Epithelial cell of prostate (primary cell): ENCODE data around the gene DLGAP4.
A peak's percentile ranks its signal among the peaks of the same experiment; 100 is the strongest.

Experiments used
- DNase-seq: peaks from one replicate; pipeline ENCODE4 v3.0.0-alpha.2; 2011; ENCODE audit warnings: low read depth, low spot score
- H3K27ac ChIP-seq: fragments of 450-650 bp; 2 replicates; pipeline ENCODE4 v1.5.1; 2017; ENCODE audit warnings: mild to moderate bottlenecking

Gene DLGAP4

DNA sequence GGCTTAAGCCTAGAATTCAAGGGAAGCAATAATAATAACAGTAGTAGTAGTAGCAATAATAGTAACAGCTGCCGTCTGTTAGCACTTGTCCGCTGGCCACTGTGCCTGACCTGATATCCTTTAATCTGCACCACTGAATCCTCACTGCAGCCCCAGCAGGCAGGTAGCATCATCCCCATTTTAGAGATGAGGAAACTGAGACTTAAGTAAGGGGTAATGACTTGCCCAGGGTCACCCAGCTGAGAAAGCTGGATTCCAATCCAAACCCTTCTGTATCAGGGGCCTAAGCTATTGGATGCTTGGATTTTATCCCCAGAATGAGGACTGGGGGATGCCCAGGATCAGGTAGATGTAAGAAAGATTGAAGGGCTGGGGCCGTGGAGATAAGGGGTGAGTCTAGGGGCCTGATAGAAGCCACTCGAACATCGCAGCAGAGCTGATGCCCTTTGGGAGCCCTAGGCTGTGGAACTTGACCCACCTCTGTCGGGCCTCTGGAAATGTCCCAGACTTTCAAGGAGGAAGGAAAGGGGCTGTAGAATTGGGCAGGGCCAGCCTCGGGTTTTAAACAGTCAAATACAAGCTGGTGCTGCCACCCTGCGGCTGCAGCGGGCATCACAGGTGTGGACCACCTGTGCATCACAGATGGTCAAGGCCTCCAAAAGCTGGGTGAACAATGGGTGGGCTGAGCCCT lies 133.0 kb downstream of the DLGAP4 start:
- H3K27ac ChIP-seq, result no peak overlapping the region
- no peak for DNase-seq

GRCh38 chr20:36439731-36440072 lies 133.6 kb downstream of the DLGAP4 start:
- no peak for DNase-seq
- no peak overlapping the region for H3K27ac ChIP-seq

GRCh38 chr20:36440370-36441026 lies 134.4 kb downstream of the DLGAP4 start:
- H3K27ac ChIP-seq, result no peak overlapping the region
- no peak for DNase-seq

- DNase-seq, result no peak
- no peak overlapping the region for H3K27ac ChIP-seq
Measured at GRCh38 chr20:36441027-36441414, 134.9 kb downstream of the DLGAP4 start.

GRCh38 chr20:36441416-36441815 lies 135.3 kb downstream of the DLGAP4 start:
- no peak overlapping the region for H3K27ac ChIP-seq
- no peak for DNase-seq

- DNase-seq, result no peak
- no peak overlapping the region for H3K27ac ChIP-seq
Measured at GRCh38 chr20:36445847-36446246, 139.7 kb downstream of the DLGAP4 start.

DNA sequence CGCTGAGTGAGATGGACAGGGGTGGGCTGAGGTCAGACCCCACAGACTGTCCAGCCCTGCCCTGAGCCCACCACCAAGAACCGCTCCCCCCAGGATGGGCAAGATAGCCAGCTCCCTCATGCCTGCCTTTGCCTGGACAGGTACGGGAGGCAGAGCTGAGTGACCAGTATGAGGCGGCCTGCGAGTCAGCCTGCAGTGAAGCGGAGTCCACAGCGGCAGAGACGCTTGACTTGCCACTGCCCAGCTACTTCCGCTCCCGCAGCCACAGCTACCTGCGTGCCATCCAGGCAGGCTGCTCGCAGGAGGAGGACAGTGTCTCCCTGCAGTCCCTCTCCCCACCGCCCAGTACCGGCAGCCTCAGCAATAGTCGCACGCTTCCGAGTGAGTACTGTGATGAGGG lies 140.4 kb downstream of the DLGAP4 start:
- no peak overlapping the region for H3K27ac ChIP-seq
- DNase-seq, result no peak

GRCh38 chr20:36447101-36447500 lies 141.0 kb downstream of the DLGAP4 start:
- no peak for DNase-seq
- H3K27ac ChIP-seq, result peak overlapping the region; percentile 32

GRCh38 chr20:36449663-36450062 lies 143.5 kb downstream of the DLGAP4 start:
- no peak for DNase-seq
- no peak overlapping the region for H3K27ac ChIP-seq

GRCh38 chr20:36454332-36454697 lies 148.2 kb downstream of the DLGAP4 start:
- H3K27ac ChIP-seq, result no peak overlapping the region
- DNase-seq, result no peak

GRCh38 chr20:36454698-36455427 lies 148.7 kb downstream of the DLGAP4 start:
- no peak overlapping the region for H3K27ac ChIP-seq
- DNase-seq, result no peak

DNA sequence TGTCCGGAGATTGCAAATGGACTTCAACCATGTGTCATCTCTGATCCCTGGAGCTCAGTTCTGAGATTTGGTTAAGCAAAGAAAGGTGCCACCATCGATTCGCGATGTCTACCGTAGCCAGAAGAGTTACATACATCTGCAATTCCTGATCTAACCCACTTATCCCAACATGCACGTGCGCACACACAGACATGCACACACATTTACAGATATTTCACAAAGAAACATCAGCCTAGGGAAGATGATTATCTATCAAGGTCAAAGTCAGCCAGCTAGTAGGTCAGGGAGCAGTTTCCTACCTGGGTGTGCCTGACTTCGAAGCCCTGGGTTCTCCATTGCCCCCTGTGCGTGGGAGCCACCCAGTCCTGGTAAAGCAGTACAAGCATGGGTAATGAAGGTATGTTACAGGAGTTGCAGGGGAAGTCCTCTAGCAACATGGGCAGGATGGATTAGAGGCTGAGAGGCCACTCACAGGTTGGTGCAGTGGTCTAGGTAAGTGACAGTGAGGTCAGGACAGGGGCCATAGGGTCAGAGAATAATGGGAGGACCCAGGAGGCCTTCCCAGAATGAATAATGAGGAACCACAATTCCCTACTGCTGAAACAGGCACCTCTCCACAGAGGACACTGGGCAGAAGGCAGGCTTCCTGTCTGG lies 150.0 kb downstream of the DLGAP4 start:
- DNase-seq, result no peak
- no peak overlapping the region for H3K27ac ChIP-seq

DNA sequence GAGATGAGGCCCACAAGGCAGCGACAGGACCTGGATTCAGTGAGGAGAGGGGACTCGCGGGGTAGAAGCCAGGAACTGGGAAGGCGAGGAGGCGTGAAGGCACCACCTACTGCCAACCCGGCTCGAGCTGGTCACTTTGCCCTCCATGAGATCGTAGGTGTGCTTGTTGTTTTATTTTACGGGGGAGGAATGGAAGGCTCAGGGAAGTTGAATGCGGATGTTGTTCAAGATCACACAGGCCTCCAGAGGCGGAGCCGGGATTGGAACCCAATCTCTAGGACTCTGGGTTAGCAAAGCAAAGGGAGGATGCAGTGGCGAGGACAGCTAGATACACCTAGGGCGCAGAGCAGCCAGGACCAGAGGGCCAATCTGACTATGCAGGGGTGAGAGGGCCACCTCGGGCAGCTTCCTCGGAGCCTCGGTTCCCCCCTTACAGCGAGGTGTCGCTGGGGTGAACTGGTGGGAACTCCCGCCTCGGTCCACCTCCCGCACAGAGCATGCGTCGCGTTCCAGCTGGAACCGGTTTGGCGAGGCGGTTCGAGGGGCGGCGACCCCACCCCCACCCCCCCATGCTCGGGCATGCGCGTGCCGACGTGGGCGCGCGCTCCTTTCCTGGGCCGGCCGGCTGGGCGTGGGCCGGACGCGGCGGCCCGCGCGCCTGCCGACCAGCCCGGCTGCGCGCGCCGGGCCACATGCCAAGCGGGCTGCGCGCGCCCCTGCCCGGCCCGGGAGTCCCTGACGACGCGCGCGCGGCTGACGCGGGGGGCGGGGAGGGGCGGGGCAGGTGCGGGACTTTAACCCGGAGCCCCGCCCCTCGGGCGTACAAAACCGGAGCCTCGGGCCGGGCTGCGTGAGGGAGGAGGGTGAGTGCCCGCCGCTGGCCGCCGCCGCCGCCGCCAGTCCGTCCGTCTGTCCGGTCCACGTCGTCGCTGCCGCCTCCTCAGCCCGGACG lies 154.8 kb downstream of the DLGAP4 start:
- H3K27ac ChIP-seq, result peak overlapping the region; percentile 88
- DNase-seq, result no peak

- H3K27ac ChIP-seq, result peak overlapping the region; percentile 88
- no peak for DNase-seq
Measured at GRCh38 chr20:36461600-36462439, 155.7 kb downstream of the DLGAP4 start.

GRCh38 chr20:36462440-36463211 lies 156.5 kb downstream of the DLGAP4 start:
- no peak for DNase-seq
- peak overlapping the region; percentile 88 for H3K27ac ChIP-seq

- peak overlapping the region; percentile 88 for H3K27ac ChIP-seq
- DNase-seq, result no peak
Measured at GRCh38 chr20:36463212-36464061, 157.3 kb downstream of the DLGAP4 start.
